GM19438 (cell line): Measurements from ENCODE around the gene ATP10A.
"Not testable (repeated sequence)": the region's sequence is repeated elsewhere in the genome, so short reads cannot be mapped to it uniquely, and the experiment has no call there.

Source experiments
- ATAC-seq: cut with Tn5 transposase; IDR thresholded peaks from one replicate; pipeline ENCODE4 v1.9.1; 2021; ENCODE audit warnings: low read depth; ENCODE audit not compliant: unreplicated experiment

Gene ATP10A

DNA sequence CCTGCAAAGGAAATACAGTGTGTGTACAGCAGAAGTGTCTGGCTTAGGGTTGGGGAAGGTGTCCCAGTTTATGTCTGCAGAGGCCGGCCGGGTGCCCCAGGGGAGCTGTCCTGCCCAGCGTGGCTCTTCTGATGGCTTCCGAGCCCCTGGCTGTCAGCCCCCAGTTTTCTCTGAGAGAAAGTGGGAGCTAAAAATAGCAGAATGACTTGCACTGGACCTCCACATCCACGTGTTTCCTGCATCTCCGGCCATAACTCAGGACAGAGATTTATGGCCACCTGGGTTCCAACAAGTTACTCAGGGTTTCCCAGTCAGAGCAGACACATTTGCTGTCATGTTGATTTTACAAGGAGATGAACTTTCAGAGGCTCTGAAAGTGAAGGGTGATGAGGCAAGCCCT is 192.0 kb downstream of the ATP10A start:
- no peak for ATAC-seq

DNA sequence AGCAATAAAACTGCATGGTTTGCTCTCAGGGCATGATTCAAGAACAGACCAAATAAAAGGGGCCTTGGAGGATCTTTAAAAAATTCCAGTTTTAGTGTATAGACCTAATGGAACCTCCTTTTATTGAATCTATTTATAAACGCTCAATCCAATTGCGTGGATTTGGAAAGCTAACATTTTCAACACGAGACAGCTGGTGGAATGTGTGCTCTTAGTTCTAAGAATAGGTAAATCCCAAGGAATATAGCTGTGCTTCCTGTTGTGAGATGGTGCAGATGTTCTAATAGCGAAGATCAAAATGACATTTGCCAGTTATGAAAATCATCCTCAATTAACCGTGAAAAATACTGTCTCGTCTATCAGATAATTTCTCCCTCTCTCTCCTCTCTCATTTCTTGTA is 192.5 kb downstream of the ATP10A start:
- no peak for ATAC-seq

DNA sequence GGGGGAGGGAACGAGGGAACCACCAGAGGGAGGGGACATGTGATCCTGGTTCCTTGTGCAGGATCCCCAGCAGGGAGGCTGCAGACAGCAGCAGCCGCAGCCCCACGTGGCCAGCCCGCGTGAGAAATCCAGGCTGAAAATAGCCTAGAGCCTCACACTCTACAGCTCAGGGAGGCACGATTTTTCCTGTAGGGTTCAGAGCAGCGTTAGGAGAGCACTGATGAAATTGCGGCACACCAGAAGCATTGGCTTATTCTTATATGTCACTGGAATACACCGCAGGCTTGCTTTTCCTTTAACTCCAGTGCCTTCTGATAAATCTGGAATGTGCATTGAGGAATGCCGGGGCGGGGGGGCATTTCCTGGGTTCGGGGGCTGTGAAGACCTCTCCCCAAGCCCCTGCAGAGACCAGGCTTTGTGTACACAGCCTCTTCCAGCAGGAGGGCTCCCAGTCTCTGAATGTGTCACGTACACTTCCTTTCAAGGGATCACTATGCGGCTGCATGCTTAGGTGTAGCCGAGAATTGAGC is 193.0 kb downstream of the ATP10A start:
- no peak for ATAC-seq

DNA sequence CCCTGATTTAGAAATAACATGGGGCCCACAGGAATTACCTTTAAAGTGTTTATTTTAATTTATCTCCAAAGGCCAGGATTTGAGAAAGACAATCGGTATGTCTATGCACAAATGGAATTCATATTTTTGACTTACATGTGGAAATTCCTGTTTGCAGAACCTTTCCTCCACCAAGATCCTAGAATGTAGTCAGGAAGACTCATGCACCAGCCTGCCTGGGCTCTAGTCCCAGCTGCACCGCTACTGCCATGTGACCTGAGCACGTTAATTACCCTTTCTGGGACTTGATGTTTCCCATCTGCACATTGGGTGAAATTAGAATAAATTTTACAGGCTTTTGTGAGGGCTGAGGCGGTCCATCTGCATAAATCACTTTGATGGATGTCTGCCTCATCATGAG is 194.2 kb downstream of the ATP10A start:
- ATAC-seq, result no peak

DNA sequence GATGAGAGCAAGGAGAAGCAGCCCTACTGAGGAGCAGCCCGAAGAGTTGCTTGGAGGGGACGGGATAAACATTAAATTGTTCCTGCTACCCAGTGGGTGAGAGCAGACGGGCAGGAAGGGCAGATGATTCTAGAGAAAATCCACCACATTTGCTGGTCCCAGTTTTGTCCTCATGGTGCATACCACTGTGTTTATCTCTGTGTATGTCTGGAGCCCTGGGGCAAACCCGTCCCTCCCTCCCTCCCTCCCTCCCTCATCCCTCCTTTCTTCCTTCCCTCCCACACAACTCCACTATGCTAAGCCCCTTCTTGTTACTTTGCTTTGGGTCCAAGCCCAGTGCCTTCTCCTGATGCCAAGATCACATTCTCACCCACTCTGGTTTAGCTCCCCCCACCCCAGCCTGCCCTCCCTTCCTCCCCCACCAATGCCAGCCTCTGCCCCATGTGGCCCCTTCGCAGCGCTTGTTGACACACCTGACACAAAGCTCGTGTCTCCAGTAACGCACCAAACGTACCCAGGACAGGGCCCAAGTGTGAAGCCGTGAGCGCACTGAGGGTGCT is 194.8 kb downstream of the ATP10A start:
- no peak for ATAC-seq

DNA sequence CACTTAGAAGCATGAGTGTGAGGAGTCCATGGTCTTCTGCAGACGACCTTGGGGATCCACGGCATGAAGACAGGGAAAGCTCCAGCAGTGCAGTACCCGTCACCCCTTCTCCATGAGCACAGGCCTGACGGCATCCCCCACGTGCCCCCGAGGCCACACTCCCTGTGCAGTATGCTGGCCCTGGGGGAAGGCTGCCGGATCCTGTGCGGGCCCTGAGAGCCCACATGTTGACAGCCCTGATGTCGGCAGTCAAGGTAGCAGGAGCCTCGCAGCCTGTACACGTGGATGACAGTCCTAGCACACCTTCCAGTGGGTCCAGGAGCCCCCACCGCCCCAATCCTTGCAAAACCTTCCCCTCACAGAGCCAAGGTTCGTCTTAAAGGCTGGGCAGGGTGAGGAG is 195.3 kb downstream of the ATP10A start:
- ATAC-seq, result no peak

DNA sequence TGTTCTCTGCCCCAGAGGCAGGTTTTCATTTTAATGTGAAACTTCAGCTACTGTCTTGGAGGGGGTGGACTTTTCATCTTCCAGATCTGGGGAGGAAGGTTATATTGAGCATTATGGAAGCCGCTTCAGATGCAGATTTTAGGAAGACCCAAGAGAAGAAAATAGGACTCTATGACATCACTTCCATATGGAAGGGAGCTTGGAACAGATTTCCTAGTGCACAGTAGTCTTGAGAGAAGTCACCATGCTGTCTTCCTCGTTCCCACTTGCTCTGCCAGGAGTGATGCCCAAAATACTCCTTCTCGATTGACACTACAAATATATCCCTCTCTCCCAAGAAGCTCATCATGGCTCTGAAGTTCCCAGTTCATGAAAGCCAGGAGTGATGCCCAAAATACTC is 197.2 kb downstream of the ATP10A start:
- ATAC-seq, result no peak

DNA sequence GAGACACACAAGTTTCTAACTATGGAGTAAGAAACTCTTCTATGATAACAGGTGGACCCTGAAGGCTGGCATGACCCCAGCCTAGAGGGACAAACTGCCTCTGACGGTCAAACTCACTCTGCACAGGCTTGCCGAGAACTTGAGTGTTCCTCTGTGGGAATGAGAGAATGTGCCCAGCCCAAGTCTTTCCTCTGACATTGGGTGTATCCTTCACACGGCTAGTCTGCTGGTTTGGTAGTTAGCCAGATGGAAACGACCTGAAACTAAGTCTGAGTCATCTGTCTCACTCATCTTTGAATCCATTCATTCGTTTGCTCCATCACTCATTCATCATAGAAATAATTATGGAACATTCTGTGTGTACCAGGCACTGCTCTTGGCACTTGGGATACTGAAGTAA is 198.4 kb downstream of the ATP10A start:
- ATAC-seq, result no peak

DNA sequence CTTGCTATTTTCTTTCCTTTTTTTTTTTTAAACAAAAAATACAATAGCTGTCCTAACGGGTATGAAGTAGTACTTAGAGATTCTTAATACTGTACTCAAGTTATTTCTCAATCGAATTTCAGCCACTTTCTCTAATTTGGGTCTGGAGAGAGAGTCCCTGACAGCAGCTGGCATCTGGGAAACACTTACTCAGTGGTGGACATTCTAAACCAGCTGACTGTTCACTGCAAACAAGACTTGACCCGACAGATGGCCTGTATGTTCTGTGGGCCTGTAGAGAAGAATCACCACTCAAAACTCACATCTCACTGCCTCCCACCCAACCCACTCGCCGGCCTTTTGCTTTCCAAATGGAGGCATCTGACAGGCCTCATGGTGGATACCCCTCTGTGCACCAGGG is 199.6 kb downstream of the ATP10A start:
- no peak for ATAC-seq

DNA sequence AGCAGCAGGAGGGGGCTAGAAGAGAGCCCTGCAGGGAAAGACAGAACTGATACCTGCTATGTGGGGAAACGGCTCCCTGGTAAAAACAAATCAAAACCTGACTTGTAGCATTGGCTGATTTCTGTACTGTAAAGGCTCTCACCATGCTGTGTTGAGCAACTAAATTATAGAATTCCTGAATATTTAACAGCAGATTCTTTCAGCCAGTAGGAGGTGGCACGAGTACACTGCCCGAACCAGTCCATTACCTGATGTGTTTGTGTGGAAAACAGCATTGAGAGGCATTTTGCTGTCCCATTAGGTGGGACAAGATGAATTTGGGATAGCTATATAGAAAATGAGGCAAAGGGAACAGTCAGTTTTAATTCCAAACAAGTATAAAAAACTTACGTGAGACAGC is 201.2 kb downstream of the ATP10A start:
- ATAC-seq, result no peak

DNA sequence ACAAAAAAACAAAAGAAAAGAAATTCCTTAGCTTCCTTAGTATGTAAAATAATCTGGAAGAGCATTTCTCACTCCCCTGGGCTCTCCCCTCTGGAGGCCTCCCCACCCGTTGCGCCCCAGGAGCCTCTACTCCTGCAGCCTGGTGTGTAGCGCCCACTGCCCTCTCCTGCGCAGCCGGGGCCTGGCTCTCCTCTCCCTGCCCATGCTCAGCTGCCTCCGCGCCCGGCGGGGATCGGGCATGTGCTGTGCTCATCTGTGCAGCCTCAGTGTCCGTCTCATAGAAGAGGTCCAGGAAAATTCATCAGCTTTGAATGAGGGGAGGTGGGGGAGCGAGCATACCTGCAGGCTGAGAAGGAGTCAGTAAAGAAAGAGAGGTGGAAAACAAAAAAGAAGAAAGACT is 203.9 kb downstream of the ATP10A start:
- no peak for ATAC-seq

DNA sequence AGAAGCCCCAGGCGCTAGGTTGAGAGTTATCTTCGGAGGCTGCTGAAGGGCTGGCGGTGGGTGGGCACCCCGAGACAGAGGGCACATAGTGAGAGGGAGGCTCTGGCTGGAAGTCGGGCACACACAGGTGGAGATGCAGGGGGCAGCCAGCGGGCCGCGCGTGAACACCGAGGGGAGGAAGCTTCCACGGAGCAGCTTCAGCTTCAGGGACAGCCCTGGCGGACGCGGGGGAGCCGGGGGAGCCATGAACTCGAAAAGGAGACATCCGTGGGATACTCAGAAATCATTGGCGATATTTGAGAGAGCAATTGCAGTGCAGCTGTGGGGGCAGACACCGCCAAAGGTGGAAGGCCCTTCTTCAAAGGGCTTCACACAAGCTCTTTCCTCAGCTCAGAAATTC is 204.6 kb downstream of the ATP10A start:
- no peak for ATAC-seq

DNA sequence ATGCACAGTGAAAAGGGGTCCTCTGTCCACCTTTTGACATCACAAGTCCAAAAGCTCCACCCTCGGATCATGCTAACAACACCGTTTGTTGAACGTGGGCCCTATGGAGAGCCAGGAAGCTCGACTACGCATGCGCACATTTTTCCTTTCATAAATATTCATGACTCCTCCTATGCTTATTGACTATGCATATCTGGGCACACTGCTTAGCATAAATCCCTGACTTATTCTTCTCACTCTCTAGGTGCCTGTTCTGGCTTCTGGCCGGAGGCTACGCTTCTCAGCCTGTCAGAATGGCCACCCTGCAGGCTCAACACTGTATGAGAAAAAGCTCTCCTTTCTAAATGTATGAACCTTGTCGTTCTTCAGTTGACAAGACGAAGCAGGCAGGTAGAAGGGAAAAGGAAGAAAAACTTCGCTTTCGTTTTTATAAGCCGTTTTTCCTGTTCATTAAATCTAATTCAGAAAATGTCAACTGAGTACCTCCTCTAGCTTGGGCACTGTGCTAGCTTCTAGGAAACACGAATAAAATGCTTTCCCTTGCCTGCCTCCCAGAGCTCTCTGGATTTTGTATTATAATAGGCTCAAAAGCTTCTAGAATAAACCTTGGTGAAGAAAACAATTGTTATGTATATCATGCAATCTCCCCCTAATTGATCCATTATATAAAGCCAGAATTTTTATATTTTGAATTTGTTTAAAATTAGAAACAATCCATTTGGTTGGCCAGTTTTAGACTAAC is 207.7 kb downstream of the ATP10A start:
- ATAC-seq, result no peak

DNA sequence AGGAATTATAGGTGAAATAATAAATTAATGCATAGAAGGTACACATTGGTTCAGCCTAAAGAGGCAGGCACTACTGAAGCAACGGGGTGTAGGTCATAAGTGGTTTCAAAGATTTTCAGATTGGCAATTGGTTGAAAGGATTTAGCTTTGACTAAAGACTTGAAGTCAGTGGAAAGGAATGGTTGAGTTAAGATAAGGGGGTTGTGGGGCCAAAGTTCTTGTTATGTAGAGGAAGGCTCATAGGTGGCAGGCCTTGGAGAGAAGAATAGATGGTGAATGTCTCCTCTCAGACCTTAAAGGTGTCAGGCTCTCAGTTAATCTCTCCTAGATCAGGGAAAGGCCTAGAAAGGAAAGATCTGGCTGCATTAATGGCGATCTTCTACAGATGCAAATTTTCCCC is 209.8 kb downstream of the ATP10A start:
- no peak for ATAC-seq

DNA sequence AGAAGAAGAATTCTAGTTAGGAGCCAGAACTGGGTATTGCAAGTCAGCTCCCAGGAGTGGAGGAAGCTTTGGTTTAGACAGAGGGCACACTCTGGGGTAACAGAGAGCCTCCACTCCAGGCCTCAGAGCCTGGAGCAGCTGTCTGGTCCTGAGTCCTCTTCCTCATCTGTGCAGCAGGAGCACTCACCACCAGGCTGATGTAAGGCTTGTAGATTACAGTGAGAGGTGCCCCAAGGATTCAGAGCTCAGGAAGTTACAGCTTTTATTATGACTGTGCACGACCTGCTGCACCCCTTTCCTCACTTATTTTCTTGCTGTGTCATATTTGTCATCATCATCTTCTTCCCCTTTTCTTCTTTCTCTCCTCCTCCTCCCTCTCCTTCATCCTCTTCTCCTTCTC is 210.4 kb downstream of the ATP10A start:
- no peak for ATAC-seq

DNA sequence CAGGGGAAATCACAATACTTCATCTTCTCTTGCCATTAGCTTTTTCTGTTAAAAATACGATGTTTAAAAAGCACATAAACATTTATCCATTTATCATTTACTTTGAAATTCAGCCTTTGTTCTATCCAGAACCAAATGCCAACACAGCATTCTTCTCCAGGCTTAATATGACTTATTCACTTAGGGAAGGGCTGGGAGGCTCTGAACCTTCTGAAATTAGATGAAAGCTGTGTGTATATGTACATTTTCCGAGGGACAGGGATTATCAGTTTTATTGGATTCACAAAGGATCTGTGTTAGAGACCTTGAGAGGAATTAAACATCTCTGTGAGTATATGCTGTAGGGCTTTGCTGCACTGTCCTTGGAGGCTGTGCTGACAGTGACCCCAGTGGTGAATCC is 213.7 kb downstream of the ATP10A start:
- no peak for ATAC-seq

DNA sequence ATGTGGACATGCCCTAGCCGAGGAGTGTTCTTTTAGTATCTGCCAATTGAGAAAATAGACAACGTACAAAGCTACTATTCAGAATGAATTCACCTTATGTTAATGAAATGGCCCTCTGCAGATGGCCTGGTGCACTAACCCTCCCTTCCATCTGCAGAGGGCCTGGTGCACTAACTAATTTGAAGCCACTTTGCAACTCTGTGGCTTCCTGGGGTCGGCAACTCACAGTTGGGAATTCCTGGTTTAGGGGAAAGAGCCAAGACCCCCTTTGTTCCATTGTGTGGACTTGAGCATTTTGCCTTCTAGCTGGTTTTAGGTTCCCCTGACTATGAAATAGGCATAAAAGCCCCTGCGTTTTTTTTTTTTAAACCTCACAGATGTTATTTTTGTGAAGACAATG is 220.0 kb downstream of the ATP10A start:
- ATAC-seq, result no peak

DNA sequence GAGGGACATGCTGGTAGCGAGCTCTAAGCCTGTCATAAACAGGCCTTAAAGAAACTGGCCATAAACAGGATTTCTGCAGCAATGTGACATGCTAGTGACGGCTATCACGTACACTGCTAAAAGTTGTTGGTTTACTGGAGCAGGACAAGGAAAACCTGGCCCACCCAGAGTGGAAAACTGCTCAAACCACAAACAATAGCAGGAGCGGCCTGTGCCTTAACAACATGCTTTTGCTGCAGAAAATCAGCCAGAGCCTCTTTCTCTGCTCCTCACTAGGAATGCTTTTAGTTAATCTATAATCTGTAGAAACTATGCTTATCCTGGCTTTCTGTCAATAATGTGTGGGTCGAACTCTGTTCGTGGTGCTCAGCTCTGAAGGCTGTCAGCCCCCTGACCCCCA is 221.4 kb downstream of the ATP10A start:
- no peak for ATAC-seq

DNA sequence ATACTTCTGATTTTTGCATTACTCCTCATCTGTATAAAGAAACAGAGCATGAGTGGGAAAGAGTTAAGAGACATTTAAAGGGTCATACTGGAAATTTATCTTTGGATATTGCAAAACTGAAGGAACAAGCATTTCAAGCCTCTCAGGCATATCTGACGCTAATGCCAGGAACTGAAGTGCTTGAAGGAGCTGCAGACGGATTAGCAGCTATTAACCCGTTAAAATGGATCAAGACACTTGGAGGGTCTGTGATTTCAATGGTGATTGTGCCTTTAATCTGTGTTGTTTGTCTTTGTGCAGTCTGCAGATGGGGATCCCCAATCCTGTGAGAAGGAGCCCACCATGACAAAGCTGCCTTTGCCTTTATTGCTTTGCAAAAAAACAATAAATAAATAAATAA is 221.8 kb downstream of the ATP10A start:
- no peak for ATAC-seq

DNA sequence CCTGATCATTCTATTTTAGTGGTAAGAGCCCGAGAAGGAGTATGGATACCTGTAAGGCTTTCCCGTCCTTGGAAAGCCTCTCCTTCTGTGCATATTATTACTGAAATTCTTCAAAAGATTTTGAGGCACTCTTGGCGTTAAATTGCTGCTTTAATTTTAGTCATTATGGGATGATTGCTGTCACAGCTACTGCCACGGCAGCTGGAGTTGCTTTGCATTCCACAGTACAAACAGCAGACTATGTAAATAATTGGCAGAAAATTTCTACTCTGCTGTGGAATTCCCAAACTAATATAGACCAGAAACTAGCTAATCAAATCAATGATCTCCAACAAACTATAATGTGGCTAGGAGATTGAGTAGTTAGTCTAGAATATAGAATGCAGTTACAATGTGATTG is 222.2 kb downstream of the ATP10A start:
- ATAC-seq, result not testable (repeated sequence)

DNA sequence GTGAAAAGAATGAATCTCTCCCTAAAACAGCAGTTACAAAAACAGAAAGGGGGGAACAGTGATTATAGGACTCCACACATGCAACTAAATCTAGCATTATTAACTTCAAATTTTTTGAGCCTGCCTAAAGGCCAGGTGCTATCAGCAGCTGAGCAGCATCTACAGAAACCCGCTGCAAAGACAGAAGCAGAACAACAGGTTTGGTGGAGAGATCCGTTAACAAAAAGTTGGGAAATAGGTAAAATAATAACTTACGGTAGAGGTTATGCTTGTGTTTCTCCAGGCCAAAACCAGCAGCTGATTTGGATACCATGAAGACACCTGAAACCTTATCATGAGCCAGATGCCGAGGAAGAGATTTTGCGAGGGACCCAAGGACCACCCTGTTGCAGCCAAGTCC is 222.7 kb downstream of the ATP10A start:
- ATAC-seq, result no peak

DNA sequence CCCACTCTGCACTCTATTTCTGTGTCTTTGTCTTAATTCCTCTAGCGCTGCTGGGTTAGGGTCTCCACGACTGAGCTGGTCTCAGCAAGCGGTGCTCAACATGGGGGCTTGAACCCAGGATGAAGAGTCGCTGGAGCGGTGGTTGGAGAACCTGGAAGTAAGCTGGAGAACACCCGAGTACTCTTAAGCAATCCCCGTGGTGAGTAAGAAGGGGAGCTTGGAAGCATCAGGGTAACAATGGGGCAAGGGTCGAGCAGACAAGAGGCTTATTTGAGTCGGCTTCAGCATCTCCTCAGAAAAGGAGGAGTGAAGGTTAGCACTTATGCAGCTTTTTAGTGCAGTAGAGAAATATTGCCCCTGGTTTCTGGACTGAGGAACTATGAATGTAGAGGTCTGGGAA is 226.6 kb downstream of the ATP10A start:
- not testable (repeated sequence) for ATAC-seq
